Glomerular visceral epithelial cell (primary cell): ENCODE data around the gene HIP1R.
"Not testable (repeated sequence)": the region's sequence is repeated elsewhere in the genome, so short reads cannot be mapped to it uniquely, and the experiment has no call there.

Source experiments
- DNase-seq: peaks from one replicate; pipeline ENCODE4 v3.0.0-alpha.2; 2016; ENCODE audit errors: extremely low spot score

Gene HIP1R

GRCh38 chr12:122834921-122835749 lies at the start of gene HIP1R:
HIP1R (plus strand) TSS chr12:122835457; CDS start chr12:122835551, 94 bp downstream.
- peak; percentile 37 for DNase-seq

- DNase-seq = no peak
These were observed 49.8 kb upstream of the HIP1R start for GRCh38 chr12:122785503-122785902.

GRCh38 chr12:122788387-122788786 lies 46.9 kb upstream of the HIP1R start:
- DNase-seq = no peak

- no peak for DNase-seq
These were observed 45.6 kb upstream of the HIP1R start for GRCh38 chr12:122789637-122790036.

- peak; percentile 15 for DNase-seq
These were observed 44.7 kb upstream of the HIP1R start for GRCh38 chr12:122790393-122791075.

- peak; percentile 57 for DNase-seq
These were observed 41.6 kb upstream of the HIP1R start for GRCh38 chr12:122793685-122794106.

- DNase-seq = no peak
These were observed 39.5 kb upstream of the HIP1R start for GRCh38 chr12:122795807-122796206.

- no peak for DNase-seq
These were observed 35.5 kb upstream of the HIP1R start for GRCh38 chr12:122799641-122800243.

- no peak for DNase-seq
These were observed 31.3 kb upstream of the HIP1R start for GRCh38 chr12:122803937-122804336.

GRCh38 chr12:122804957-122805356 lies 30.3 kb upstream of the HIP1R start:
- not testable (repeated sequence) for DNase-seq

- no peak for DNase-seq
These were observed 27.6 kb upstream of the HIP1R start for GRCh38 chr12:122807651-122808050.

- peak; percentile 34 for DNase-seq
These were observed 23.5 kb upstream of the HIP1R start for GRCh38 chr12:122811777-122812176.

GRCh38 chr12:122813310-122813713 lies 21.9 kb upstream of the HIP1R start:
- DNase-seq = no peak

GRCh38 chr12:122819209-122819785 lies 16.0 kb upstream of the HIP1R start:
- DNase-seq = no peak

- no peak for DNase-seq
These were observed 15.1 kb upstream of the HIP1R start for GRCh38 chr12:122820138-122820537.

- DNase-seq = no peak
These were observed 14.4 kb upstream of the HIP1R start for GRCh38 chr12:122820838-122821271.

GRCh38 chr12:122823429-122823828 lies 11.8 kb upstream of the HIP1R start:
- DNase-seq = no peak

- peak; percentile 58 for DNase-seq
These were observed 9.2 kb upstream of the HIP1R start for GRCh38 chr12:122825773-122826724.

GRCh38 chr12:122827258-122827657 lies 8.0 kb upstream of the HIP1R start:
- DNase-seq = no peak

GRCh38 chr12:122830517-122831214 lies 4.6 kb upstream of the HIP1R start:
- DNase-seq = peak; percentile 62
